DMS79 treated with DMSO at 0.1 percent for 48 hours (cell line): ENCODE results near the gene POMT1.
A peak's percentile ranks its signal among the peaks of the same experiment; 100 is the strongest.
"Not testable (repeated sequence)": the region's sequence is repeated elsewhere in the genome, so short reads cannot be mapped to it uniquely, and the experiment has no call there.

Experiments
- DNase-seq: peaks from one replicate; lab custom pipeline; 2025; lab: John Stamatoyannopoulos, UW

The POMT1 gene

GRCh38 chr9:131502781-131503625 lies at the start of gene POMT1:
Gene POMT1, plus strand, starts transcription at chr9:131502918. Its CDS starts 1,301 bp downstream, at chr9:131504219.
- peak; percentile 94 for DNase-seq

GRCh38 chr9:131454028-131454427 lies 48.7 kb upstream of the POMT1 start:
- no peak for DNase-seq

- not testable (repeated sequence) for DNase-seq
Measured at GRCh38 chr9:131455655-131456054, 47.1 kb upstream of the POMT1 start.

GRCh38 chr9:131457746-131458145 lies 45.0 kb upstream of the POMT1 start:
- no peak for DNase-seq

GRCh38 chr9:131459056-131459455 lies 43.7 kb upstream of the POMT1 start:
- DNase-seq: no peak

- no peak for DNase-seq
Measured at GRCh38 chr9:131461166-131461565, 41.6 kb upstream of the POMT1 start.

GRCh38 chr9:131464354-131465000 lies 38.2 kb upstream of the POMT1 start:
- no peak for DNase-seq

- no peak for DNase-seq
Measured at GRCh38 chr9:131465401-131465800, 37.3 kb upstream of the POMT1 start.

- peak; percentile 8 for DNase-seq
Measured at GRCh38 chr9:131467214-131467935, 35.3 kb upstream of the POMT1 start.

- DNase-seq: no peak
Measured at GRCh38 chr9:131468031-131468430, 34.7 kb upstream of the POMT1 start.

- DNase-seq: no peak
Measured at GRCh38 chr9:131469356-131469755, 33.4 kb upstream of the POMT1 start.

GRCh38 chr9:131469951-131470350 lies 32.8 kb upstream of the POMT1 start:
- no peak for DNase-seq

- DNase-seq: no peak
Measured at GRCh38 chr9:131470581-131470991, 32.1 kb upstream of the POMT1 start.

GRCh38 chr9:131472085-131472484 lies 30.6 kb upstream of the POMT1 start:
- DNase-seq: not testable (repeated sequence)

GRCh38 chr9:131473198-131473885 lies 29.4 kb upstream of the POMT1 start:
- DNase-seq: no peak

GRCh38 chr9:131473891-131474290 lies 28.8 kb upstream of the POMT1 start:
- no peak for DNase-seq

- no peak for DNase-seq
Measured at GRCh38 chr9:131474711-131475110, 28.0 kb upstream of the POMT1 start.

- DNase-seq: no peak
Measured at GRCh38 chr9:131475111-131475955, 27.4 kb upstream of the POMT1 start.

GRCh38 chr9:131475956-131476776 lies 26.6 kb upstream of the POMT1 start:
- DNase-seq: no peak

- DNase-seq: no peak
Measured at GRCh38 chr9:131476777-131477345, 25.9 kb upstream of the POMT1 start.
